Measurements from ENCODE around the gene ANG.

GRCh38 chr14:20668969-20669368 lies 19.6 kb upstream of the ANG start:
- no peak for TF ChIP-seq CTCF (IDR thresholded peaks at IDR 0.05)
- no peak for TF ChIP-seq POLR2A (IDR thresholded peaks at IDR 0.05)

Data from right lobe of liver (tissue), 4 donors.